NT2/D1 (cell line): ENCODE measurements around the gene TGM4.

Experiments
- DNase-seq: peaks from one replicate; pipeline ENCODE4 v3.0.0-alpha.2; 2011; ENCODE audit warnings: low read depth, low spot score
- H3K27me3 ChIP-seq: 2 replicates; pipeline ENCODE4 v1.6.0; 2011; ENCODE audit warnings: mild to moderate bottlenecking; ENCODE audit not compliant: insufficient read length, insufficient read depth
- H3K36me3 ChIP-seq: 2 replicates; pipeline ENCODE4 v1.6.1; 2011; ENCODE audit warnings: mild to moderate bottlenecking, low read length, mixed read lengths; ENCODE audit not compliant: insufficient read depth, insufficient read length
- H3K4me1 ChIP-seq: 2 replicates; pipeline ENCODE4 v1.5.1; 2011; ENCODE audit not compliant: insufficient read depth, insufficient read length
- H3K4me3 ChIP-seq: 2 replicates; pipeline ENCODE4 v1.5.1; 2011; ENCODE audit warnings: low read depth; ENCODE audit not compliant: insufficient read length
- H3K9ac ChIP-seq: 2 replicates; pipeline ENCODE4 v1.6.0; 2011; ENCODE audit warnings: low read depth; ENCODE audit not compliant: insufficient read length
- H3K9me3 ChIP-seq: 2 replicates; pipeline ENCODE4 v1.5.1; 2011; ENCODE audit warnings: mild to moderate bottlenecking, low read length; ENCODE audit not compliant: insufficient read depth
- SUZ12 ChIP-seq: IDR thresholded peaks from 2 replicates; pipeline ENCODE4 v1.6.1; 2011; ENCODE audit not compliant: insufficient read length, insufficient read depth; ENCODE audit errors: extremely low read depth
- YY1 ChIP-seq: IDR thresholded peaks from 2 replicates; pipeline ENCODE4 v1.6.1; 2011; ENCODE audit not compliant: insufficient read length, insufficient read depth
- ZNF274 ChIP-seq: IDR thresholded peaks from 2 replicates; pipeline ENCODE4 v1.6.1; 2011; ENCODE audit warnings: mild to moderate bottlenecking, low read depth, low read length

Gene TGM4

DNA sequence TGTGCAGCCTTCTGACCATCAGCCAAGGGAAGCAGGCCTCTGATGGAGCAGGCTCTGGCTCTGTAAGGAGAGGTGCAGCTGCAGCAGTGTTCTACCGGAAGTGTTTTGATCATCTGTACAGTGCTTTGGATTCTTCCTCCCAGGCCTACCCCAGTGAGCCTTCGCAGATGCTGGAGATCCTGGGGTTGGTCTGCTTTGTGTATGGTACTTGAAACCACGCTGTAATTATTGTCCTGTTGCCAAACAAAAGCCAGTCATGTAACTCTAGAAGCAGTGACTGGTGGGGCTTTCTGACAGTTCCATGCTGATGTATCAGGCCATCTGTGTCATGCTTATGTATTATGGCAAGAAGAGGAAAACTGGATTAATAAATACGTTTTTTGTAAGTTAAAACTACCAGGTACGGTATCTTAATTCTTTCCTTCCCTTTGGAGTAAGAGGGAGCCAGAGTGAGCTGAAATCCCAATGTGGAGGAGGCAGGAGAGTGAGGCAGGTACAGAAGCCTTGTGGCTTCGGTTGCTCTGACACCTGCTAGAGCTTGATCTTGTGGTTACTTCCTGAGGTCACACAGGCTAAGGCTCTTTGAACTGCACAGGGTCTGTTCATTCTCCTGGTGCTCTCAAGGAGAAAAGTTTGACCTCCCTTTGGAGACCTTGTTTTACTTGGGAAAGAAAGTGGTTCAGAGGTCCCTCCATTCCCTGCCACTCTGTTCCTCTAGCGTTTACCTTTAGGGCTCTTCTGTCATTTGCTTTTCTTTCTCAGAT, 9.0 kb upstream of the TGM4 start:
- TF ChIP-seq YY1: no peak
- TF ChIP-seq SUZ12: no peak
- TF ChIP-seq ZNF274: no peak
- Histone ChIP-seq H3K9me3 (peaks cover 7% of the 10 kb centered on the region; the same call in 1 of the 2 replicates), H3K36me3 (peaks cover 26% of the 10 kb centered on the region), H3K27me3 (no peaks in the 10 kb centered on the region), H3K9ac (no peak overlapping the region), H3K4me1 (no peaks in the 10 kb centered on the region), H3K4me3 (no peak overlapping the region)
- DNase-seq: no peak

DNA sequence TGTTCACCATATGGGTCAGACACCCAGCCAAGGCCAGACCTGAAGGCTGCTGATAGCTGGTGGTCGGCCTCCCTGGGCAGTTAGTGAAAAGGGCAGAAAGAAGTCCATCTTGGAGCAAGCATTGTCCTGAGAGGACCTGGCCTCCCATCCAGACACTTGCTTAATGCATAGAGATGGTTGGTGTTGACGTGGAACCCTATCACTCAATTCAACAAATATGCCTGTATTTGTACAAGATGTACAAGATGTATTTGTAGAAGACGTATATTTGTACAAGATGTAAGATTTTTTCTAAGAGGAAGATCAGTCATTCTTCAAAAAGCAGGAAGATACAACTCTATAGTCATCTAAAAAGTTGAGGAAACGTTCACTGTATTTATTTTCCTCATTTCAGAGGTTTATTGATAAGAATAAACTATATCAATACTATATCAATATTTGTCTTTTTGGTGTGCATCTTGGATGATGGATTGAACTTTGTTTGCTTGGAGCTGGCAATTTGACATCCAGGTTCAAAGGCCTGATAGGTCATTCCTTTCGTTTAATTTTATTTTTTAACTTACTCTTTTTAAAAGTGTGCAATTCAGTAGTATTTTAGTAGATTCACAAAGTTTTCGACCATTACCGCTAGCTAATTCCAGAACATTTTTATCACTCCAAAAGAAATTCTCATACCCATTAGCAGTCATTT, 6.8 kb upstream of the TGM4 start:
- Histone ChIP-seq H3K9ac (no peak overlapping the region), H3K4me1 (no peaks in the 10 kb centered on the region), H3K4me3 (no peak overlapping the region), H3K36me3 (peaks cover 26% of the 10 kb centered on the region), H3K9me3 (peaks cover 7% of the 10 kb centered on the region; the same call in 1 of the 2 replicates), H3K27me3 (no peaks in the 10 kb centered on the region)
- no peak for DNase-seq
- TF ChIP-seq ZNF274 (no peak), SUZ12 (no peak), YY1 (no peak)

DNA sequence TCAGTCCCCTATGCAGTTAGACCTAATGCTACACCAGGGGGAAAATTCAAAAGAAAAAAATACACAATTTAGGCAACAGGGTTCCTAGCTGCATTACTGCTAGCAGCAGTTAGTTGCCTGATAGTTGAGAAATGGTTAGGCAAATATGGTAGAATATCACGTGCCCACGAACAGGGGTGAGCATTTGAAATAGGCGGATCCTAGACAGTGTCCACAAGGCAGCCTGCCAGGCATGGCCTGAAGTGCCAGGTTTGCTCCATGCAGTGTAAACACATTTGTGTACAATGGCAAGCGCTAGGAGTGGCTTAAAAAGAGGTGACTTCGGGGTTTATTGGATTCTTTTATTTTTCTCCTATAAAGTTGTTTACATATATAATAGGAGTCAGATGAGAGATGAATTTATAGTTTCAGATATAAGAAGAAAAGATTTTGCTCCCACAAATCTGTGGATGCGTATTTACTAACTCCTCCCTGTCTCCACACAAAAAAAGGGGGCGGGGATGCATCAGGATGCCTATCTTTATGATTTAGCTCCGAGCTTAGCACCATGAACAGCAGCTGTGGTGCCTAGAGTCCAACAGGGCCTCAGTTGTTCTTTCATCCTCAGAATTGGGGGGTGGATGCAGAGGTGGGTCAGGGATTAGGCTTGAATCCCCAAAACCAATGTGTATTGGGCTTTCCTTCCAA, 3.9 kb upstream of the TGM4 start:
- no peak for DNase-seq
- TF ChIP-seq SUZ12 (no peak), YY1 (no peak), ZNF274 (no peak)
- Histone ChIP-seq H3K27me3 (no peaks in the 10 kb centered on the region), H3K9ac (no peak overlapping the region), H3K36me3 (peaks cover 15% of the 10 kb centered on the region), H3K4me1 (no peaks in the 10 kb centered on the region), H3K9me3 (peaks cover 7% of the 10 kb centered on the region; the same call in 1 of the 2 replicates), H3K4me3 (no peak overlapping the region)

DNA sequence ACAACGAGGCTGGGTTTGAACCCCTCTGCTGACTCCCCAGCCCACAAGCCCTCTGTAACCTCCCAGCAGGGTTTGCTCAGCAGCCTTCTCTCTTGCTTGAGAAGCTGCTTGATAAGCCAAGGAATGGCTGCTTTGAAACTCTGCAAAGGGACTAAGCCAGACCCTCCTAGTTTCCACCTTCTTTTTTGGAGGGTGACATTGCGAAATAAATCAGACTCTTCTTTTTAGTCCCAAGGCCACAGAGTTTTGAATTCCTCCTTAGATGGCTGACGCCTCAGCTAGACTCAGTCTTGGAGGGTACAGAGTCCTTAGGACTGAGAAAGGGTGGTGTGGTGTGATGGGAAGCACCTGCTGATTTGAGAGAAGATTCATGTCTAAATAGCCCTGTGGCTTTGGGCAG, 1.2 kb downstream of the TGM4 start:
- H3K9ac ChIP-seq: no peak overlapping the region
- H3K4me3 ChIP-seq: no peak overlapping the region
- H3K27me3 ChIP-seq: no peaks in the 10 kb centered on the region
- no peaks in the 10 kb centered on the region for H3K36me3 ChIP-seq
- TF ChIP-seq ZNF274: no peak
- no peak for TF ChIP-seq SUZ12
- no peak for TF ChIP-seq YY1
- H3K4me1 ChIP-seq: no peaks in the 10 kb centered on the region
- H3K9me3 ChIP-seq: no peaks in the 10 kb centered on the region
- DNase-seq: no peak

DNA sequence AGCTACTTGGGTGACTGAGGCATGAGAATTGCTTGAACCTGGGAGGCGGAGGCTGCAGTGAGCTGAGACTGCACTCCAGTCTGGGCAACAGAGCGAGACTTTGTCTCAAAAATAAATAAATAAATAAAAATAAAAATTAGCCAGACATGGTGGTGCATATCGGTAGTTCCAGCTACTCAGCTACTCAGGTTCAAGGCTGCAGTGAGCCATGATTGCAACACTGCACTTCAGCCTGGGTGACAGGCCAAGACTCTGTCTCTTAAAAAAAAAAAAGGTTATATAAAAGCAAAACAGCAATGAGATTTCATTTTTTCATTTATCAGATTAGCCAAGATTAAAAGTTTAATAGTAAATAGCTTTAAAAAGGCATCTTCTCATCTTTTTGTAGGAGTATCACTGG, 2.9 kb downstream of the TGM4 start:
- TF ChIP-seq ZNF274 (no peak), SUZ12 (no peak), YY1 (no peak)

DNA sequence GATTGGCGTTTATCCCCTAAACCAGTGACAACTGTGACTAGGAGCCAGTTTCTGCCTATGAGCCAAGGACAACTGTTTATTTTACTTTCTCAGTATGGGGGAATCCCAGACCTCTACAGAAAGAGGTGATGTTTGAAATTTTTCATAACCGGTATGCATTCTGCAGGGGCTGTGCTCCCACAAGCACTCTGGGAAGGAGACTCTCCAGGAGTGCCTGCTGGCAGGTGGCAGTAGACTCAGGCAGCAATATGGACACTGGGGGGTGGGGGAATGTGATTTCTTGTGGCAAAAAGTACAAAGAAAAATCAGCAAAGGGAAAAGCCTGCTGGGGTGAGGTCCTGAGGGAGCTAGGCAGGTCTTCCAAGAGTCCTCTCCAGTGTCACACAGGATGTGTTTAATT, 5.9 kb downstream of the TGM4 start:
- H3K4me3 ChIP-seq: no peak overlapping the region

More for the DNA sequence above, 2.9 kb downstream of the TGM4 start:
- no peak for DNase-seq
- no peaks in the 10 kb centered on the region for H3K4me1 ChIP-seq
- no peak overlapping the region for H3K4me3 ChIP-seq
- no peaks in the 10 kb centered on the region for H3K36me3 ChIP-seq
- H3K9ac ChIP-seq: no peak overlapping the region
- no peaks in the 10 kb centered on the region for H3K27me3 ChIP-seq
- no peaks in the 10 kb centered on the region for H3K9me3 ChIP-seq

More for the DNA sequence above, 5.9 kb downstream of the TGM4 start:
- peaks cover 8% of the 10 kb centered on the region; the same call in 1 of the 2 replicates for H3K9me3 ChIP-seq
- peaks cover 4% of the 10 kb centered on the region for H3K4me1 ChIP-seq
- TF ChIP-seq SUZ12 (no peak), YY1 (no peak), ZNF274 (no peak)
- H3K27me3 ChIP-seq: no peaks in the 10 kb centered on the region
- no peak overlapping the region for H3K9ac ChIP-seq
- no peak for DNase-seq
- no peaks in the 10 kb centered on the region for H3K36me3 ChIP-seq
